ENCODE data around the gene LEKR1. TPM values are rescaled to one million over a fixed set of nuclear protein-coding genes. Genes with fewer than 3 reads are reported as not detected.
A peak's percentile ranks its signal among the peaks of the same experiment; 100 is the strongest.

Gene LEKR1
- total RNA-seq, 5 donors from 2014 or later (not counting 1 experiment from before 2014, with no cell fraction given) = 1.2 to 3.6 (median 2.8) TPM

DNA sequence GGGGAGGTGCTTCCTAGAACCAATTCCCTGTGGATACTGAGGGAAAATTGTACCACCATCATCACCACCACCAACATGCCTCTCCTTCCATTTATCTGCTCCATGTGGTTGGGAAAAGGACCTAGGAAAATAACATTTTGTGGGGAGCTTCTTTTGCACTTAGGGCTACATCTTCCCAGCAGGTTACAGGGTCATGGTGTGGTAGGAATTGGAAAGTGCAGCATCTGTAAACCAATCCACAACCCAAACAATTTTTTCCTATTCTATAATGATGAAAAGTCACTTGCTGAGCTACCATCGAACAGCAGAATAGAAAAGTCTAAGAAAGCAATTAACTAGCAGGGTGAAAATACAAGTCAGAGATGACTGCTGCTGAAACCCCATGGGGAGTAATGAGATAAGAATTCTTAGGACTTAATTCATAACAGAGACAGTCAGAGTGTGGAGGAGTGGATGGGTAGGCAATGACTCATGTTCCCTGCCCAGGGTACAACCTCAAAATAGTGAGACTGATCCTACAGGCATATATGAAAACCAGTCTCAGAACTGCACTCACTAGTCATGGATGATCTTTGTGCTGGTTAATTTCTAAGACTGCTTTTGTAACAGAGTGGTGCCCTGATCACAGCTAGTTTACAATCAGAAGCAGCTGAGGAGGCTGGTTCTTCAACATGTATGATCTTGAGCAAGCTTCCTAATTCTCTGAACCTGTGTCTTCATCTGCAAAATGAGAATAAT is 38.1 kb upstream of the LEKR1 start:
- no peak overlapping the region for H3K27ac Mint-ChIP-seq

DNA sequence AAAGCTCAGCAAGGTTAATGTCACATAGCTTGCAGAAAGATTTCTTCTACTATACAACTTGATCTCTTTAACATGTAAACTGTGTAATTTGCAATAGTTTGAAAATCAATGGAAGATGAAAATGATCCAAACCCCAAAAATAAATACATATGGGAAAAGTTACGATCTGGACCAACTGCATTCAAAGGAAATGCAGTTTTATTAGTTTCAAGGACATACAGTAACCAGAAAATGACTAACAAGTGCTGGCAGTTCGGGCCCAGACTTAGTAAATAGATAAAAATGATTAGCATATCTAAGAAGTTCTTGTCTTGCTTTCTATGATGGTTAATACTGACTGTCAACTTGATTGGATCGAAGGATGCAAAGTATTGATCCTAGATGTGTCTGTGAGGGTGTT is 37.3 kb upstream of the LEKR1 start:
- ChIA-PET CTCF (no interaction called here), POLR2A (no interaction called here)
- Mint-ChIP-seq H3K4me3 (no peak overlapping the region), H3K4me1 (peaks cover 15 to 17% (median 17%) of the 10 kb centered on the region in 3 donors), H3K9me3 (no peaks in the 10 kb centered on the region), H3K36me3 (peaks cover 19% of the 10 kb centered on the region), H3K27ac (no peak overlapping the region), H3K27me3 (no peaks in the 10 kb centered on the region)
- Histone ChIP-seq H3K9me3 (no peaks in the 10 kb centered on the region), H3K4me3 (ENCODE audit: control insufficient read depth in 1 of 2, extremely low read depth in 1 of 2, low read length in 1 of 2) (no peak overlapping the region), H3K4me1 (ENCODE audit: control insufficient read depth in 1 of 2, extremely low read depth in 1 of 2, insufficient read depth in 2 of 2, low read length in 2 of 2) (peaks cover 3 to 5% of the 10 kb centered on the region in 2 experiments), H3K36me3 (ENCODE audit: control insufficient read depth in 2 of 2, extremely low read depth in 1 of 2, insufficient read depth in 1 of 2, low read length in 1 of 2) (no peaks in the 10 kb centered on the region), H3K27ac (ENCODE audit: low read length) (no peak overlapping the region), H3K27me3 (replicated peaks in 1 of 2; ENCODE audit: control insufficient read depth in 2 of 2, extremely low read depth in 1 of 2, insufficient read depth in 2 of 2, low read length in 1 of 2) (no peaks in the 10 kb centered on the region)
- 94% methylated on average over 2 of the region's 3 CpGs for WGBS (ENCODE audit: insufficient coverage)
- ATAC-seq (replicated peaks in 1 of 4) (no peak), DNase-seq (no peak)

More for the DNA sequence above, 38.1 kb upstream of the LEKR1 start:
- H3K4me1 Mint-ChIP-seq = peaks cover 9 to 12% (median 11%) of the 10 kb centered on the region in 3 donors
- peaks cover 19% of the 10 kb centered on the region for H3K36me3 Mint-ChIP-seq
- ChIA-PET CTCF (interaction anchor here in 1 of 2 donors (0.9 kb wide), 1 partner anchor 29 kb away, joined by 3 read pairs; no protein-coding TSS in a partner anchor), POLR2A (no interaction called here)
- ATAC-seq (replicated peaks in 1 of 4) = no peak
- Histone ChIP-seq H3K27me3 (replicated peaks in 1 of 2; ENCODE audit: control insufficient read depth in 2 of 2, extremely low read depth in 1 of 2, insufficient read depth in 2 of 2, low read length in 1 of 2) (no peaks in the 10 kb centered on the region), H3K36me3 (ENCODE audit: control insufficient read depth in 2 of 2, extremely low read depth in 1 of 2, insufficient read depth in 1 of 2, low read length in 1 of 2) (no peaks in the 10 kb centered on the region), H3K4me1 (ENCODE audit: control insufficient read depth in 1 of 2, extremely low read depth in 1 of 2, insufficient read depth in 2 of 2, low read length in 2 of 2) (peaks cover 3 to 4% of the 10 kb centered on the region in 2 experiments), H3K9me3 (no peaks in the 10 kb centered on the region), H3K27ac (ENCODE audit: low read length) (no peak overlapping the region), H3K4me3 (ENCODE audit: control insufficient read depth in 1 of 2, extremely low read depth in 1 of 2, low read length in 1 of 2) (no peak overlapping the region)
- no CpG with 5 or more reads among the region's 1 CpG for WGBS (ENCODE audit: insufficient coverage)
- H3K9me3 Mint-ChIP-seq = no peaks in the 10 kb centered on the region
- DNase-seq = no peak
- H3K27me3 Mint-ChIP-seq = no peaks in the 10 kb centered on the region
- no peak overlapping the region for H3K4me3 Mint-ChIP-seq

DNA sequence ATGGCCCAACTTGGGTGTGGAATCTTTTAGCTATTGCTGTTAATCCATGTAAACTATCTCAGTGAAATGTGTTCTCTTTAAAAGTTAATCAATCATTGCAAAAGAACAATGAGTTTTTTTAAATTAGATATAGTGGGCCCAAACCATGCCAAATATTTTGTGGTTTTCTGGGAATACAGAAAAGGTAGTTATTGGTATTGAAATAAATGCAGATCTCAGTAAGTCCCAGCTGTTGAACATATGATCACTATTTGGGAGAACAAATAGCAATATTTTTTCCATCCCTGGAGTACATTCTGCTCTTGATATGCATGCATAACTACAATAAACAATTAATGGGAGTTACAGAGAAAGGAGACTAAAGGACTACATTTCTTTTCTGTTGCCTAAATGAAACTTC is 36.0 kb upstream of the LEKR1 start:
- H3K27me3 ChIP-seq (replicated peaks in 1 of 2; ENCODE audit: control insufficient read depth in 2 of 2, extremely low read depth in 1 of 2, insufficient read depth in 2 of 2, low read length in 1 of 2) = no peaks in the 10 kb centered on the region

DNA sequence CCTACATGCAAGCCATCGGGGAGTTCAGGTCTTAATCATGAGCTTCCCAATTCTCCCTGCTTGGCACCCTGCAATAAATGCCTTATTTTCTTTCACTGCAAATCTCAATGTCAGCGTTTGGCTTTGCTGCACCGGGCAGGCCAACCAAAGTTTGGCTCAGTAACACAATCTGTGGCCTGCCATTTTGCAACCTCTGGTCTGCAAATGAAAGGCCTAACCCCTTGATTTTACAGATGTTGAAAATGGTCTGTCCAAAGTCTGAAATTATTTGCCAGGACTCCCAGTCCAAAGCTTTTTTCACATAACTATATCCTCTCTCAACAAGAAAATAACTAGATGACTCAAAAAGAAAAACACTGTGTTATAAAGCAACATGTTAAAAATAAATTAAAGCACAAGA is 34.0 kb upstream of the LEKR1 start:
- CTCF ChIA-PET = no interaction called here
- WGBS (ENCODE audit: insufficient coverage) = 86% methylated on average over 2 of the region's 3 CpGs
- no peak overlapping the region for H3K27ac Mint-ChIP-seq

More for the DNA sequence above, 36.0 kb upstream of the LEKR1 start:
- no peaks in the 10 kb centered on the region for H3K9me3 Mint-ChIP-seq
- H3K36me3 Mint-ChIP-seq = peaks cover 18% of the 10 kb centered on the region
- ATAC-seq (replicated peaks in 1 of 4) (no peak), DNase-seq (no peak)
- H3K27ac ChIP-seq (ENCODE audit: low read length) = no peak overlapping the region
- H3K4me3 ChIP-seq (ENCODE audit: control insufficient read depth in 1 of 2, extremely low read depth in 1 of 2, low read length in 1 of 2) = no peak overlapping the region
- H3K4me1 Mint-ChIP-seq = peaks cover 15 to 17% (median 15%) of the 10 kb centered on the region in 3 donors
- no peaks in the 10 kb centered on the region for H3K36me3 ChIP-seq (ENCODE audit: control insufficient read depth in 2 of 2, extremely low read depth in 1 of 2, insufficient read depth in 1 of 2, low read length in 1 of 2)
- no peak overlapping the region for H3K4me3 Mint-ChIP-seq
- POLR2A ChIA-PET = no interaction called here
- CTCF ChIA-PET = no interaction called here
- H3K9me3 ChIP-seq = no peaks in the 10 kb centered on the region
- H3K27ac Mint-ChIP-seq = no peak overlapping the region
- H3K27me3 Mint-ChIP-seq = no peaks in the 10 kb centered on the region
- peaks cover 3 to 5% of the 10 kb centered on the region in 2 experiments for H3K4me1 ChIP-seq (ENCODE audit: control insufficient read depth in 1 of 2, extremely low read depth in 1 of 2, insufficient read depth in 2 of 2, low read length in 2 of 2)

DNA sequence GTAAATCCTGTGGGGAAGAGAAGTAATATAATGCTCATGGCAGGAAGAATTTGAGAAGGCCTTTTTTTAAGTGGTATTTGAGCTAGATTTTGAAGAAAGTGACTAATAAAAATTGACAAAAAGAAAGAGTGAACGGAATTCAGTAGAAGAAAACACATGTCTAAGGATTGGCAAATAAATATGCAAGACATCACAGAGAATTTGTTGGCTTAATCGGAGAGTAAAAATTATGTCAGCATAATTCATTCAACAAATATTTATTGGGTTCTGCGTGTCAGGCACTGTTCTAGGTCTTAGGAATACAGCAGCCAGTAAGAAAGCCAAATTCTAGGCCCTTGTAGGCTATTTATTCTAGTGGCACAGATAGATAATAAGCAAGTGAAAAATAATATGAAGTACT is 33.6 kb upstream of the LEKR1 start:
- H3K4me1 Mint-ChIP-seq = peaks cover 17 to 22% (median 21%) of the 10 kb centered on the region in 3 donors
- CTCF ChIA-PET = no interaction called here
- peaks cover 8% of the 10 kb centered on the region for H3K36me3 Mint-ChIP-seq
- POLR2A ChIA-PET = interaction anchor here in 1 of 2 donors (0.6 kb wide), 1 partner anchor 14 kb away, joined by 4 read pairs; no protein-coding TSS in a partner anchor
- peak overlapping the region in 1 of 2 donors; percentile 32 for H3K27ac Mint-ChIP-seq
- no peaks in the 10 kb centered on the region for H3K27me3 Mint-ChIP-seq
- no peaks in the 10 kb centered on the region for H3K9me3 Mint-ChIP-seq
- Histone ChIP-seq H3K36me3 (ENCODE audit: control insufficient read depth in 2 of 2, extremely low read depth in 1 of 2, insufficient read depth in 1 of 2, low read length in 1 of 2) (no peaks in the 10 kb centered on the region), H3K9me3 (no peaks in the 10 kb centered on the region), H3K4me3 (ENCODE audit: control insufficient read depth in 1 of 2, extremely low read depth in 1 of 2, low read length in 1 of 2) (no peak overlapping the region), H3K27ac (ENCODE audit: low read length) (no peak overlapping the region), H3K4me1 (ENCODE audit: control insufficient read depth in 1 of 2, extremely low read depth in 1 of 2, insufficient read depth in 2 of 2, low read length in 2 of 2) (peaks cover 3 to 5% of the 10 kb centered on the region in 2 experiments), H3K27me3 (replicated peaks in 1 of 2; ENCODE audit: control insufficient read depth in 2 of 2, extremely low read depth in 1 of 2, insufficient read depth in 2 of 2, low read length in 1 of 2) (no peaks in the 10 kb centered on the region)
- ATAC-seq (replicated peaks in 1 of 4) (no peak), DNase-seq (no peak)
- no CpG with 5 or more reads among the region's 3 CpGs for WGBS (ENCODE audit: insufficient coverage)
- H3K4me3 Mint-ChIP-seq = no peak overlapping the region

More for the DNA sequence above, 34.0 kb upstream of the LEKR1 start:
- Mint-ChIP-seq H3K4me1 (peaks cover 17 to 22% (median 21%) of the 10 kb centered on the region in 3 donors), H3K27me3 (no peaks in the 10 kb centered on the region), H3K9me3 (no peaks in the 10 kb centered on the region), H3K4me3 (no peak overlapping the region), H3K36me3 (peaks cover 11% of the 10 kb centered on the region)
- Histone ChIP-seq H3K4me1 (ENCODE audit: control insufficient read depth in 1 of 2, extremely low read depth in 1 of 2, insufficient read depth in 2 of 2, low read length in 2 of 2) (peaks cover 3 to 5% of the 10 kb centered on the region in 2 experiments), H3K9me3 (no peaks in the 10 kb centered on the region), H3K36me3 (ENCODE audit: control insufficient read depth in 2 of 2, extremely low read depth in 1 of 2, insufficient read depth in 1 of 2, low read length in 1 of 2) (no peaks in the 10 kb centered on the region), H3K4me3 (ENCODE audit: control insufficient read depth in 1 of 2, extremely low read depth in 1 of 2, low read length in 1 of 2) (no peak overlapping the region), H3K27ac (ENCODE audit: low read length) (no peak overlapping the region), H3K27me3 (replicated peaks in 1 of 2; ENCODE audit: control insufficient read depth in 2 of 2, extremely low read depth in 1 of 2, insufficient read depth in 2 of 2, low read length in 1 of 2) (no peaks in the 10 kb centered on the region)
- ATAC-seq (replicated peaks in 1 of 4) (no peak), DNase-seq (no peak)
- POLR2A ChIA-PET = no interaction called here

DNA sequence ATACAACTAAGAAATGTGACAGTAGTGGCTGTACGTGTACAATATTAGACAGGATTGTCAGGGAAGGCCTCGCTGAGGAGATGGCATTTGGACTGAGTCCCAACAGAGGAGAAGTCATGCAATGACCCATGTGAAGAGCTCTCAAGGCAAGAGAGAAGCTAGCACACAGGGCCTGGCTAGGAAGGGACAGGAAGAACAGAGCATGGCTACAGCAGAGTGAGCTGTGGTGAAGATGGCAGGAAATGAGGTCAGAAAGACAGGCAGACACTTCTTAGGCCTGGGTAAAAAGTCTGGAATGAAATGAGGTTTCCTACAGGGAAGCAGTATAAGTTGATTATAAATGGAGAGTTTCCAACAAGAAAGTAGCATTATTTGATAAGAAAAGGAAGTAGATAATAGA is 33.2 kb upstream of the LEKR1 start:
- Histone ChIP-seq H3K4me3 (ENCODE audit: control insufficient read depth in 1 of 2, extremely low read depth in 1 of 2, low read length in 1 of 2) (no peak overlapping the region), H3K9me3 (no peaks in the 10 kb centered on the region), H3K27ac (ENCODE audit: low read length) (no peak overlapping the region), H3K36me3 (ENCODE audit: control insufficient read depth in 2 of 2, extremely low read depth in 1 of 2, insufficient read depth in 1 of 2, low read length in 1 of 2) (no peaks in the 10 kb centered on the region), H3K4me1 (ENCODE audit: control insufficient read depth in 1 of 2, extremely low read depth in 1 of 2, insufficient read depth in 2 of 2, low read length in 2 of 2) (peaks cover 3 to 5% of the 10 kb centered on the region in 2 experiments), H3K27me3 (replicated peaks in 1 of 2; ENCODE audit: control insufficient read depth in 2 of 2, extremely low read depth in 1 of 2, insufficient read depth in 2 of 2, low read length in 1 of 2) (no peaks in the 10 kb centered on the region)
- Mint-ChIP-seq H3K27me3 (no peaks in the 10 kb centered on the region), H3K27ac (peak overlapping the region; percentile 50 to 77), H3K9me3 (no peaks in the 10 kb centered on the region), H3K4me3 (no peak overlapping the region), H3K4me1 (peaks cover 17 to 22% (median 21%) of the 10 kb centered on the region in 3 donors), H3K36me3 (peaks cover 4% of the 10 kb centered on the region)
- 100% methylated on average over 2 of the region's 2 CpGs for WGBS (ENCODE audit: insufficient coverage)
- CTCF ChIA-PET = no interaction called here
- DNase-seq (peak in 3 of 35 experiments; percentile 3 to 52 (median 16)), ATAC-seq (replicated peaks in 1 of 4) (peak; percentile 58 to 98 (median 80))
- POLR2A ChIA-PET = interaction anchor here in 1 of 2 donors (0.6 kb wide), 1 partner anchor 15 kb away, joined by 4 read pairs; no protein-coding TSS in a partner anchor
